HG02970 (cell line): ENCODE results near the gene KCNIP2.

ENCODE experiments used
- ATAC-seq: cut with Tn5 transposase; IDR thresholded peaks from one replicate; pipeline ENCODE4 v1.9.1; 2021; ENCODE audit warnings: mild to moderate bottlenecking, moderate library complexity, moderate number of reproducible peaks; ENCODE audit not compliant: unreplicated experiment, low FRiP score

Gene KCNIP2

GRCh38 chr10:101856626-101857025, 13.0 kb upstream of the KCNIP2 start:
- ATAC-seq = no peak

GRCh38 chr10:101851411-101852116, 8.0 kb upstream of the KCNIP2 start:
- ATAC-seq = no peak

GRCh38 chr10:101850749-101851148, 7.1 kb upstream of the KCNIP2 start:
- no peak for ATAC-seq

- ATAC-seq = no peak
These were observed 5.3 kb upstream of the KCNIP2 start for GRCh38 chr10:101848894-101849351.

- no peak for ATAC-seq
These were observed 4.8 kb upstream of the KCNIP2 start for GRCh38 chr10:101848408-101848807.

GRCh38 chr10:101845893-101846292, 2.3 kb upstream of the KCNIP2 start:
- no peak for ATAC-seq

- ATAC-seq = no peak
These were observed 1.8 kb downstream of the KCNIP2 start for GRCh38 chr10:101841826-101842225.

GRCh38 chr10:101840741-101841453, 2.7 kb downstream of the KCNIP2 start:
- peak; percentile 44 for ATAC-seq

GRCh38 chr10:101840102-101840684, 3.4 kb downstream of the KCNIP2 start:
- no peak for ATAC-seq

GRCh38 chr10:101839416-101840063, 4.1 kb downstream of the KCNIP2 start:
- ATAC-seq = no peak

GRCh38 chr10:101839002-101839401, 4.6 kb downstream of the KCNIP2 start:
- no peak for ATAC-seq

- no peak for ATAC-seq
These were observed 5.1 kb downstream of the KCNIP2 start for GRCh38 chr10:101838416-101838970.

GRCh38 chr10:101837748-101838147, 5.9 kb downstream of the KCNIP2 start:
- ATAC-seq = no peak

GRCh38 chr10:101835362-101835761, 8.2 kb downstream of the KCNIP2 start:
- no peak for ATAC-seq

- no peak for ATAC-seq
These were observed 9.3 kb downstream of the KCNIP2 start for GRCh38 chr10:101834341-101834740.

GRCh38 chr10:101833466-101833865, 10.1 kb downstream of the KCNIP2 start:
- ATAC-seq = no peak

GRCh38 chr10:101832325-101832771, 11.3 kb downstream of the KCNIP2 start:
- no peak for ATAC-seq

GRCh38 chr10:101831169-101831811, 12.3 kb downstream of the KCNIP2 start:
- ATAC-seq = no peak

- peak; percentile 61 for ATAC-seq
These were observed 13.1 kb downstream of the KCNIP2 start for GRCh38 chr10:101830322-101831168.
